ENCODE data around the gene SPINK5.

SPINK5 gene

DNA sequence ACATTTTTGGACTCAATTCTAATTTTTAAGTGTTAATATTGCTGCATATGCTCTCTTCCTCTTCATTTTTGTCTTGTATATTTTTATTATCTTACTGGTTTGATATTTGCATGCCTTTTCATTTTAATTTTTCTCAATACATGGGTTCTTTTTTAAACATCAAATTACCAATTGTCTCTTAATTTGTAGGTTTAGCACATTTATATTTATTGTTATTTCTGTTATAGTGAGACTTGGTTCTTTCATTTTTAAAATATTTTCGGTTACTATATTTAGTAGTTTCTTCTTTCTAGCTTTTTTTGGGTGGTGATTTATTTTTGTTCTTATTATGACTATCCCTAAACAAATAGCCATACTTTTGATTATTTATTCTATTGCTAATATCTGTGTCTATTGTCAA lies 19.4 kb downstream of the SPINK5 start:
- no peak for TF ChIP-seq CTCF (conservative IDR thresholded peaks at IDR 0.05; ENCODE audit: low read depth, low read length)
- no peak for DNase-seq (ENCODE audit: low read depth)
- no peak overlapping the region for H3K4me3 ChIP-seq (ENCODE audit: low read length)

DNA sequence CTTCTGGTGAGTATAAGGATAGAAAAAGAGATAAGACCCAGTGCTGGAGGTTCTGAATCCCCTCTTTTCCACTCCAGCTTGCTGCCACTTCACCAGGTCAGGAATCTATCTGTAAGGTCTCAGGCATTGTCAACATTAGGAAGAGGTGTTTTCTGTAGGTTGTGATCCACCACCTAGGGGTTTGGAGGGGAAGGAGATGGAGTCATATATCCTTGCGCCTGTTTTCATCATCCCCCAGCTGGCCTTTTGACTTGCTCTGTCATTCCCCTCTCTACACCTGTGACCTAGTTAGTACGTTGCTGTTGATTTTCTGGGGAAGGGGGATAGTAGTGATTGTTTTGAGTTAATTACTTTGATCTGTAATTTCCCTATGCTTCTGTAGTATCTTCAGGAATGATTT lies 20.5 kb downstream of the SPINK5 start:
- DNase-seq (ENCODE audit: low read depth): no peak
- no peak overlapping the region for H3K4me3 ChIP-seq (ENCODE audit: low read length)
- TF ChIP-seq CTCF (conservative IDR thresholded peaks at IDR 0.05; ENCODE audit: low read depth, low read length): no peak

DNA sequence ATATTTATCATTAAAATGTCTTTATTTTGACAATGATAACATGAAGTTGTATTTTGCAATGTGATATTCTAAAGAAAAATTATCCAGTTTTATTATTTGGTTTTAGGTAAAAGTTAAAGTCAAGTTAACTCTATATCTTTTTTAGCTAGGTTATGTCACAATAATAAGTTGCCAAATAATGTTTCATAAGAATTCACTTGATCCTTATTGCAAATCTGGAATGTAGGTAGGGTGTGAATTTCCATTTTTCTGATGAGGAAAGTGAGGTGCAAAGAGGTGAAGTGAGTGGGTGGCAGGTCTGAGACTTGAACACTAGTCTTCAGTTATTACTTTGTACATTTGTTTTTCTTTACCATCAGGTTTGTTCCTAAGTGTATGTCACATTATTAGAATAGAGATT lies 21.5 kb downstream of the SPINK5 start:
- no peak for TF ChIP-seq CTCF (conservative IDR thresholded peaks at IDR 0.05; ENCODE audit: low read depth, low read length)

DNA sequence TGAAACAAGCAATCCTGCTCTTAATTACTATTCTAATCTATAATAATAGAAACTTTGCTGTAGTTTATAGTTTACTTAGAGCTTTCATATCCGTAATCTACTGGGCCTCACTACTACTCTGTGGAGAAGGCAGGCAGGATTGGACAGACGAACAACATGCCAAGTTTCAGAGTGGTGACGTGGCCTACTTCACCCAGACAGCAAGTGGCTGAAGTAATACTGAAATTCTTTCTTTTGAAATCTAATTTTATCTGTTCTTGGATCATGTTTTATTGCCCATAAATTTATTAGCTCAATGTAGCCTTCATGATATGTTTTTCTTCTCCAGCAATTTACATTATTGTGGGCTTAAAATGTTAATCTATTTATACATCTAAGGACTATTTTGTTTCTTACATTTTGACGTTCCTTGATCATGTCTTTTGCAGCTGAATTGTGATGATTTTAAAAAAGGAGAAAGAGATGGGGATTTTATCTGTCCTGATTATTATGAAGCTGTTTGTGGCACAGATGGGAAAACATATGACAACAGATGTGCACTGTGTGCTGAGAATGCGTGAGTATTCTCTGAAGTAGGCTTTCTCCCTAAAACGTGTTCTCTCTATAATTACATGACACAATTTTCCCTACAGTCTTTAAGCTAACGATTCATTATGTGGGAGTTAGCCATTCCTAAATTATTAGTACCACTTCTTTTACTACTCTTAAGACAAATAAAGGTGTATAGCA lies 22.4 kb downstream of the SPINK5 start:
- no peak for TF ChIP-seq CTCF (conservative IDR thresholded peaks at IDR 0.05; ENCODE audit: low read depth, low read length)
- DNase-seq (ENCODE audit: low read depth): no peak
- no peak overlapping the region for H3K4me3 ChIP-seq (ENCODE audit: low read length)

More for the DNA sequence above, 21.5 kb downstream of the SPINK5 start:
- DNase-seq (ENCODE audit: low read depth): no peak
- no peak overlapping the region for H3K4me3 ChIP-seq (ENCODE audit: low read length)

- DNase-seq (ENCODE audit: low read depth): peak; percentile 36
- no peak for TF ChIP-seq CTCF (conservative IDR thresholded peaks at IDR 0.05; ENCODE audit: low read depth, low read length)
- no peak overlapping the region for H3K4me3 ChIP-seq (ENCODE audit: low read length)
Measured at GRCh38 chr5:148090146-148090772, 26.5 kb downstream of the SPINK5 start.

GRCh38 chr5:148090773-148091250 lies 27.0 kb downstream of the SPINK5 start:
- peak; percentile 31 for DNase-seq (ENCODE audit: low read depth)
- TF ChIP-seq CTCF (conservative IDR thresholded peaks at IDR 0.05; ENCODE audit: low read depth, low read length): no peak
- H3K4me3 ChIP-seq (ENCODE audit: low read length): no peak overlapping the region

Measured in retinal pigment epithelial cell (primary cell).